Panc1 (cell line): ENCODE data around the gene ADAM33. TPM values are rescaled to one million over a fixed set of nuclear protein-coding genes. Genes with fewer than 3 reads are reported as not detected.

Source experiments
- ATAC-seq: fragments of 200-7000 bp; cut with Tn5 transposase; 2 replicates; pipeline ENCODE4 v1.9.1; 2020; ENCODE audit warnings: mild to moderate bottlenecking, moderate library complexity
- BruUV-seq: library from RNA; stranded (reverse); fragments of 400-500 nt; replicated peaks from 2 replicates; lab custom pipeline; 2021; lab: Mats Ljungman, UMichigan
- CTCF ChIA-PET: fragments of 300-600 bp; sonication (Branson Sonifier 250); formaldehyde crosslinking; loops from one replicate; lab custom pipeline; 2022; ENCODE audit warnings: antibody characterized with exemption; lab: Charles Lee
- POLR2A ChIA-PET: fragments of 300-600 bp; sonication (Branson Sonifier 250); formaldehyde crosslinking; loops from one replicate; lab custom pipeline; 2022; ENCODE audit warnings: antibody characterized with exemption; lab: Charles Lee
- DNase-seq: peaks from one replicate; pipeline ENCODE4 v3.0.0-alpha.2; 2010; ENCODE audit warnings: low read depth, low spot score
- H3K27ac ChIP-seq: 2 replicates; pipeline ENCODE4 v1.5.1; 2011; ENCODE audit warnings: mild to moderate bottlenecking, low read length, inconsistent platforms
- H3K27me3 ChIP-seq: fragments of 200-500 bp; sonication (Bioruptor generic); 2 replicates; pipeline ENCODE4 v1.6.0; 2014; ENCODE audit warnings: low read length, inconsistent platforms; ENCODE audit not compliant: control insufficient read depth, insufficient read depth
- H3K36me3 ChIP-seq: fragments of 200-500 bp; sonication (Bioruptor generic); 2 replicates; pipeline ENCODE4 v1.5.1; 2014; ENCODE audit warnings: inconsistent platforms, mild to moderate bottlenecking, low read length, moderate library complexity; ENCODE audit not compliant: control insufficient read depth, insufficient read depth
- H3K4me1 ChIP-seq: 2 replicates; pipeline ENCODE4 v1.5.1; 2011; ENCODE audit warnings: inconsistent platforms, mild to moderate bottlenecking, low read length, moderate library complexity; ENCODE audit not compliant: control insufficient read depth, insufficient read depth
- H3K4me3 ChIP-seq, 2 experiments: 2 replicates each; pipeline ENCODE4 v1.5.1; 2011 to 2012; ENCODE audit warnings: low read depth in 2 of 2, low read length in 2 of 2, mild to moderate bottlenecking in 2 of 2, inconsistent platforms in 1 of 2, moderate library complexity in 1 of 2
- H3K9me3 ChIP-seq: fragments of 200-500 bp; sonication (Bioruptor generic); 2 replicates; pipeline ENCODE4 v1.5.1; 2014; ENCODE audit warnings: low read depth, mild to moderate bottlenecking, inconsistent platforms, low read length, moderate library complexity; ENCODE audit not compliant: control insufficient read depth, insufficient read depth
- CTCF ChIP-seq: fragments of 450-650 bp; IDR thresholded peaks from 2 replicates; pipeline ENCODE4 v1.5.1; 2017; ENCODE audit warnings: mild to moderate bottlenecking
- POLR2AphosphoS5 ChIP-seq: IDR thresholded peaks from 2 replicates; pipeline ENCODE4 v1.6.1; 2012; ENCODE audit warnings: mild to moderate bottlenecking, low read depth, low read length, moderate library complexity
- REST ChIP-seq, 2 experiments: IDR thresholded peaks; 2 replicates each; pipeline ENCODE4 v1.6.1; 2011 to 2012; ENCODE audit warnings: low read depth in 2 of 2, control low read depth in 1 of 2, low read length in 1 of 2, mild to moderate bottlenecking in 1 of 2, moderate library complexity in 1 of 2; ENCODE audit not compliant: insufficient read depth in 1 of 2
- SIN3A ChIP-seq: IDR thresholded peaks from 2 replicates; pipeline ENCODE4 v1.6.1; 2012; ENCODE audit warnings: low read depth, mild to moderate bottlenecking, low read length, moderate library complexity, borderline replicate concordance; ENCODE audit not compliant: insufficient read depth
- TCF7L2 ChIP-seq: IDR thresholded peaks from 2 replicates; pipeline ENCODE4 v1.6.1; 2011; ENCODE audit warnings: mild to moderate bottlenecking, low read depth, low read length, inconsistent platforms
- in situ Hi-C: cut with HindIII; loops from 2 replicates; pipeline ENCODE4 v1.10.0; 2016; ENCODE audit warnings: low sequenced_read_pairs, low pct_unique_long_range_greater_than_20kb
- intact Hi-C: fragments of 100-400 bp; cut with micrococcal nuclease; formaldehyde crosslinking; loops from one replicate; pipeline ENCODE4 v1.10.0; 2022; ENCODE audit not compliant: unreplicated experiment
- total RNA-seq: library from RNA; stranded (reverse); gene quantifications from one replicate; pipeline ENCODE4 v1.2.1, GENCODE V29; 2021; ENCODE audit not compliant: unreplicated experiment

Gene ADAM33
- total RNA-seq, 1 experiment from 2014 or later, result 0.62 TPM

GRCh38 chr20:3628502-3629314 lies 53.1 kb downstream of the ADAM33 start:
- CTCF ChIA-PET, result interaction anchor here (0.6 kb wide), 1 partner anchor 432 kb away, joined by 7 read pairs; no protein-coding TSS in a partner anchor
- Histone ChIP-seq H3K4me1 (no peaks in the 10 kb centered on the region), H3K27me3 (no peaks in the 10 kb centered on the region), H3K27ac (no peak overlapping the region), H3K36me3 (no peaks in the 10 kb centered on the region), H3K9me3 (no peaks in the 10 kb centered on the region), H3K4me3 (no peak overlapping the region)
- intact Hi-C loops, result no loop called here
- no TSS peak for BruUV-seq
- TF ChIP-seq REST (IDR thresholded peaks at IDR 0.05; ENCODE audit: insufficient read depth in 1 of 2, low read depth in 2 of 2, low read length in 1 of 2), result no peak
- TF ChIP-seq TCF7L2, result no peak
- TF ChIP-seq CTCF, result no peak
- TF ChIP-seq POLR2AphosphoS5, result no peak
- TF ChIP-seq SIN3A, result no peak
- ATAC-seq, result no peak
- no peak for DNase-seq
- in situ Hi-C loops, result no loop called here
- POLR2A ChIA-PET, result no interaction called here

GRCh38 chr20:3627476-3627875 lies 54.3 kb downstream of the ADAM33 start:
- DNase-seq (no peak), ATAC-seq (no peak)
- Histone ChIP-seq H3K4me3 (no peak overlapping the region), H3K9me3 (no peaks in the 10 kb centered on the region), H3K27ac (no peak overlapping the region), H3K27me3 (no peaks in the 10 kb centered on the region), H3K4me1 (no peaks in the 10 kb centered on the region), H3K36me3 (no peaks in the 10 kb centered on the region)
- intact Hi-C loops (no loop called here), in situ Hi-C loops (no loop called here)
- TF ChIP-seq TCF7L2 (no peak), REST (IDR thresholded peaks at IDR 0.05; ENCODE audit: insufficient read depth in 1 of 2, low read depth in 2 of 2, low read length in 1 of 2) (no peak), POLR2AphosphoS5 (no peak), SIN3A (no peak), CTCF (no peak)
- ChIA-PET POLR2A (no interaction called here), CTCF (no interaction called here)
- no TSS peak for BruUV-seq
